Mesendoderm (in vitro differentiated cells): ENCODE data around the gene SETD3.
A peak's percentile ranks its signal among the peaks of the same experiment; 100 is the strongest.

Experiments used
- DNase-seq: peaks from one replicate; pipeline ENCODE4 v3.0.0; 2013
- H2AK5ac ChIP-seq: 2 replicates; pipeline ENCODE4 v1.6.1; 2013; ENCODE audit warnings: low read length, inconsistent platforms
- H2BK120ac ChIP-seq: 2 replicates; pipeline ENCODE4 v1.6.1; 2013; ENCODE audit warnings: low read depth, mild to moderate bottlenecking, low read length, moderate library complexity, mixed read lengths
- H2BK15ac ChIP-seq: replicated peaks from 2 replicates; pipeline ENCODE4 v1.6.1; 2013; ENCODE audit warnings: low read depth, mild to moderate bottlenecking, moderate library complexity
- H2BK5ac ChIP-seq: 2 replicates; pipeline ENCODE4 v1.6.1; 2013; ENCODE audit warnings: low read length, inconsistent platforms
- H3K18ac ChIP-seq: 2 replicates; pipeline ENCODE4 v1.6.1; 2013; ENCODE audit warnings: mild to moderate bottlenecking, low read length, mixed read lengths
- H3K23ac ChIP-seq: one replicate; pipeline ENCODE4 v1.6.1; 2013; ENCODE audit warnings: low read length
- H3K27ac ChIP-seq: 2 replicates; pipeline ENCODE4 v1.5.1; 2013; ENCODE audit warnings: low read depth, mild to moderate bottlenecking, inconsistent platforms, low read length, moderate library complexity
- H3K27me3 ChIP-seq: 2 replicates; pipeline ENCODE4 v1.6.1; 2013; ENCODE audit warnings: low read length, control low read depth, mild to moderate bottlenecking, inconsistent platforms; ENCODE audit not compliant: insufficient read depth, poor library complexity
- H3K36me3 ChIP-seq: 2 replicates; pipeline ENCODE4 v1.6.1; 2013; ENCODE audit warnings: low read length, inconsistent platforms; ENCODE audit not compliant: control insufficient read depth, insufficient read depth
- H3K4ac ChIP-seq: one replicate; pipeline ENCODE4 v1.6.1; 2013; ENCODE audit warnings: low read depth, mild to moderate bottlenecking, low read length, moderate library complexity
- H3K4me1 ChIP-seq: 2 replicates; pipeline ENCODE4 v1.6.1; 2013; ENCODE audit warnings: low read depth, low read length, inconsistent platforms; ENCODE audit not compliant: control insufficient read depth
- H3K4me2 ChIP-seq: 2 replicates; pipeline ENCODE4 v1.6.1; 2013; ENCODE audit warnings: low read length
- H3K4me3 ChIP-seq: 2 replicates; pipeline ENCODE4 v1.5.1; 2013; ENCODE audit warnings: mild to moderate bottlenecking, low read length
- H3K56ac ChIP-seq: one replicate; pipeline ENCODE4 v1.6.1; 2013; ENCODE audit warnings: low read length
- H3K79me1 ChIP-seq: 2 replicates; pipeline ENCODE4 v1.6.1; 2013; ENCODE audit warnings: low read length, inconsistent platforms
- H3K79me2 ChIP-seq: 2 replicates; pipeline ENCODE4 v1.6.1; 2013; ENCODE audit warnings: mild to moderate bottlenecking, low read length; ENCODE audit not compliant: control insufficient read depth, insufficient read depth
- H3K9ac ChIP-seq: 2 replicates; pipeline ENCODE4 v1.6.1; 2013; ENCODE audit warnings: low read length, inconsistent platforms
- H4K5ac ChIP-seq: one replicate; pipeline ENCODE4 v1.6.1; 2013; ENCODE audit warnings: low read length
- H4K8ac ChIP-seq: one replicate; pipeline ENCODE4 v1.6.1; 2013; ENCODE audit warnings: low read depth, mild to moderate bottlenecking, control low read depth, low read length, moderate library complexity
- WGBS: extraction: QIAGEN DNeasy Blood & Tissue Kit; methylation state at CpG from one replicate; pipeline ENCODE4 v1.1.7; 2013; ENCODE audit warnings: low lambda C conversion rate, missing lambda C conversion rate; ENCODE audit not compliant: insufficient coverage; ENCODE audit errors: extremely low coverage; 5-methylcytosine and 5-hydroxymethylcytosine counted together

Gene SETD3

GRCh38 chr14:99426265-99426664 is 54.4 kb downstream of the SETD3 start:
- Histone ChIP-seq H3K4me3 (no peak overlapping the region), H3K4ac (no peak overlapping the region), H3K79me2 (no peaks in the 10 kb centered on the region), H3K56ac (no peak overlapping the region), H3K79me1 (peaks cover 13% of the 10 kb centered on the region), H3K27ac (no peak overlapping the region), H3K36me3 (no peaks in the 10 kb centered on the region), H3K4me2 (no peak overlapping the region), H3K27me3 (no peaks in the 10 kb centered on the region), H3K9ac (no peak overlapping the region), H3K18ac (no peak overlapping the region), H2BK5ac (no peak overlapping the region), H4K8ac (no peak overlapping the region), H4K5ac (no peak overlapping the region), H3K23ac (no peak overlapping the region), H2AK5ac (no peak overlapping the region), H2BK120ac (no peak overlapping the region), H2BK15ac (no peak overlapping the region), H3K4me1 (peaks cover 15% of the 10 kb centered on the region)
- no CpG with 5 or more reads among the region's 3 CpGs for WGBS
- no peak for DNase-seq

GRCh38 chr14:99425272-99425681 is 55.4 kb downstream of the SETD3 start:
- WGBS: no CpG with 5 or more reads among the region's 11 CpGs
- H2BK15ac ChIP-seq: no peak overlapping the region

GRCh38 chr14:99424306-99424877 is 56.3 kb downstream of the SETD3 start:
- H4K8ac ChIP-seq: no peak overlapping the region
- H3K56ac ChIP-seq: peak overlapping the region; percentile 31
- H3K79me2 ChIP-seq: no peaks in the 10 kb centered on the region
- H3K23ac ChIP-seq: no peak overlapping the region
- H4K5ac ChIP-seq: no peak overlapping the region
- H2BK15ac ChIP-seq: no peak overlapping the region
- no peak overlapping the region for H3K4me3 ChIP-seq
- no peak overlapping the region for H2BK120ac ChIP-seq
- peak overlapping the region; percentile 82 for H3K4ac ChIP-seq
- peak overlapping the region; percentile 51 for H3K18ac ChIP-seq
- H3K27me3 ChIP-seq: no peaks in the 10 kb centered on the region
- H2AK5ac ChIP-seq: no peak overlapping the region
- peaks cover 10% of the 10 kb centered on the region for H3K79me1 ChIP-seq
- no peak overlapping the region for H2BK5ac ChIP-seq
- WGBS: no CpG with 5 or more reads among the region's 5 CpGs
- H3K27ac ChIP-seq: peak overlapping the region; percentile 79
- H3K36me3 ChIP-seq: no peaks in the 10 kb centered on the region
- H3K9ac ChIP-seq: no peak overlapping the region
- peaks cover 17% of the 10 kb centered on the region for H3K4me1 ChIP-seq
- DNase-seq: peak; percentile 92
- no peak overlapping the region for H3K4me2 ChIP-seq

More at GRCh38 chr14:99425272-99425681, 55.4 kb downstream of the SETD3 start:
- Histone ChIP-seq H3K4ac (no peak overlapping the region), H3K79me1 (peaks cover 13% of the 10 kb centered on the region), H2BK120ac (no peak overlapping the region), H2BK5ac (no peak overlapping the region), H3K56ac (no peak overlapping the region), H3K4me1 (peaks cover 17% of the 10 kb centered on the region), H2AK5ac (no peak overlapping the region), H3K18ac (peak overlapping the region; percentile 13), H3K27ac (no peak overlapping the region), H4K5ac (no peak overlapping the region), H3K23ac (no peak overlapping the region), H3K79me2 (no peaks in the 10 kb centered on the region), H4K8ac (no peak overlapping the region), H3K9ac (no peak overlapping the region), H3K4me3 (no peak overlapping the region), H3K36me3 (no peaks in the 10 kb centered on the region), H3K27me3 (no peaks in the 10 kb centered on the region), H3K4me2 (no peak overlapping the region)
- no peak for DNase-seq

- Histone ChIP-seq H3K4me3 (no peak overlapping the region), H2BK120ac (no peak overlapping the region), H3K23ac (no peak overlapping the region), H3K4ac (no peak overlapping the region), H3K56ac (no peak overlapping the region), H3K27me3 (no peaks in the 10 kb centered on the region), H3K79me1 (peaks cover 8% of the 10 kb centered on the region), H3K9ac (no peak overlapping the region), H3K4me2 (no peak overlapping the region), H3K27ac (no peak overlapping the region), H4K5ac (no peak overlapping the region), H2AK5ac (no peak overlapping the region), H4K8ac (no peak overlapping the region), H3K79me2 (no peaks in the 10 kb centered on the region), H2BK5ac (no peak overlapping the region), H3K36me3 (no peaks in the 10 kb centered on the region), H3K4me1 (peaks cover 17% of the 10 kb centered on the region), H2BK15ac (no peak overlapping the region), H3K18ac (no peak overlapping the region)
- no CpG with 5 or more reads among the region's 1 CpG for WGBS
- DNase-seq: no peak
Observed at GRCh38 chr14:99423434-99423833, 57.2 kb downstream of the SETD3 start.

GRCh38 chr14:99422228-99423010 is 58.2 kb downstream of the SETD3 start:
- Histone ChIP-seq H3K18ac (no peak overlapping the region), H3K56ac (peak overlapping the region; percentile 17), H3K36me3 (no peaks in the 10 kb centered on the region), H3K4me2 (no peak overlapping the region), H2BK120ac (no peak overlapping the region), H2AK5ac (no peak overlapping the region), H3K9ac (no peak overlapping the region), H3K23ac (no peak overlapping the region), H4K5ac (no peak overlapping the region), H3K4me3 (no peak overlapping the region), H4K8ac (no peak overlapping the region), H3K4me1 (peaks cover 17% of the 10 kb centered on the region), H3K27me3 (no peaks in the 10 kb centered on the region), H3K4ac (no peak overlapping the region), H3K27ac (no peak overlapping the region), H3K79me1 (peaks cover 5% of the 10 kb centered on the region), H3K79me2 (no peaks in the 10 kb centered on the region), H2BK5ac (no peak overlapping the region), H2BK15ac (no peak overlapping the region)
- no peak for DNase-seq
- WGBS: no CpG with 5 or more reads among the region's 7 CpGs
